HG03432 (cell line): Measurements from ENCODE around the gene ATF7.
A peak's percentile ranks its signal among the peaks of the same experiment; 100 is the strongest.

Experiments
- ATAC-seq: cut with Tn5 transposase; IDR thresholded peaks from one replicate; pipeline ENCODE4 v1.9.1; 2021; ENCODE audit warnings: mild to moderate bottlenecking, moderate library complexity; ENCODE audit not compliant: unreplicated experiment

Gene ATF7

DNA sequence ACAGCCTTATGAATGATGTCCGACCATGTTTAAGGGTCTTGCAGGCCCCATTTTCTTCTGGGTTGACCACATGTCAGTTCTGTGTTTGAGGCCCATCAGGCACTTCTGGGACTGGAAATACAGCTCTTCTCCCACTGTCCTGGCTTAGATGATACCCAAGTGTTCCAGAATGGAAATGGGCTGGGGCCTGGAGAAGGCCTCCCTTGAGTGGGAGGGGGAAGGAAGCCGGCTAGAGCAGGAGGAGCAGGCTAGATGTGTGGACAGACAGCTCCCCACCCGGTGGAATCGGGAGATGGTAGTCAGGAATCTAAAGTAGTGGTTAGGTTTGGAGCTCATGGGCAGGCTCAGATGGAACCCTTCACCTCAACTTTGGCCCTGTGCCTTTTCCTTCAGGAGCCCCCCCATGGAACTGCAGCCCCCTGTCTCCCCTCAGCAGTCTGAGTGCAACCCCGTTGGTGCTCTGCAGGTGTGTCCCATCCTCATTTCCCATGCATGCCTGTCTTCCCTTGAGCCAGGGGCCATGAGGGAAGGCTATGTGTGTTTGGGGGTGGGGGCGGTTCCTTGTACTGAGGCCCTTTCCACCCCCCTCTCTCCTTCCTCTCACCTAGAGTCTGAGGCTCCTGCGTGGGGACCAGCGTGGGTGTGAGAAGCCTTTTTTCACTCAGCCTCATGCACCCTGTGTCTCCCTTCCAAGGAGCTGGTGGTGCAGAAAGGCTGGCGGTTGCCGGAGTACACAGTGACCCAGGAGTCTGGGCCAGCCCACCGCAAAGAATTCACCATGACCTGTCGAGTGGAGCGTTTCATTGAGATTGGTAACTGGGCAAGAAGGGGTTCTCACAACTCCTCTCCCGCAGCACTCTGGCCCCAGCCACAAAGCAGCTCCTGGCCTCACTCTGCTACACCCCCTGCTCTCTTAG is 121.9 kb downstream of the ATF7 start:
- no peak for ATAC-seq

DNA sequence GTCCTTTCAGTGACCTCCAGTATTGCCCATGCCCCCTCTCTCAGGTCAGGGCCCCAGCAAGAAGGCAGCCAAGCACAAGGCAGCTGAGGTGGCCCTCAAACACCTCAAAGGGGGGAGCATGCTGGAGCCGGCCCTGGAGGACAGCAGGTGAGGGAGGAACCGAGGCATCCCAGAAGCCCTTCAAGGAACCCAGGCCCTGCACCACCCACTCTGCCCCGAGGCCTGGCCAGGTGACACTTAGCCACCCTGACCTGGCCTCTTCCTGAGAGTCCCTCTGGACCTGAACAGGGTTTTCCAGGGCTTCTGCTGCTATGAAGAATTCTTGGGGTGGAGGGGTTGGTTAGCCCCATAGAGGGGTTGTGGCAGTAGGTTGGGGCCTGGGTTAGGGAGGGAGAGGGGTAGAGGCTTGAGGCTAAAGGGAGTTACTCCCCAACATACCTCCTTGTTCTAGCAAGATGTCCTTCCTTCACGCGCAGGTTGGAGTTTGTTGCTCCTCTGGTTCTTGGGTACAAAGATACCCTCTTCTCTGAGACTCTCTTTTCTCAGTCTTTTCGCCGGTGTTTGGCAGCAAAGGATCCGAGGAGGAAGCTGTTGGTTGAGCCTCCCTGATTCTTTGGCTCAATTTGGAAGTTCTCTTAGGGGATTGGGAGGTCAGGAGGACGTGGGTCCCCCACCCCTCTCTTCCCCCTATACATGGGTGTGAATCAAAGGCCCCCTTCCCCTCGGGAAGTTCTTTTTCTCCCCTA is 123.0 kb downstream of the ATF7 start:
- ATAC-seq: no peak

DNA sequence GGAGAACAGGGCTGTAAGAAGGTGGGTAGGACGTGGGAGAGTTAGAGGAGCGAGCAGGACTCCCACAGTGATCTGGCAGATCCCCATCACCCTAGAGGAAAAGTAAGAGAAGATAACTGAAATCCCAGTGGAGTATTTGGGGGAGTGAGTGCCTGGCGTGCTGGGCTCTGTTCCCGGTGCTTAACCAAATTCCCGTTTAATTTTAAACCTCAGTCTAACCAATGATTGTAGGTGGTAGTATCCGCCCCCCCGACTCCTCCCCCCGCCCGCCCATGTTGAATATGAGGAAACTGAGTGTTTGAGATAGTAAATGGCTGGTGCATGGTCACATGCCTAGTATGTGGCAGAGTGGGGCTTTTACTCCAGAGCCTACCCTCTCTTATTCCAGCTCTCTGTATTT is 123.9 kb downstream of the ATF7 start:
- ATAC-seq: no peak

DNA sequence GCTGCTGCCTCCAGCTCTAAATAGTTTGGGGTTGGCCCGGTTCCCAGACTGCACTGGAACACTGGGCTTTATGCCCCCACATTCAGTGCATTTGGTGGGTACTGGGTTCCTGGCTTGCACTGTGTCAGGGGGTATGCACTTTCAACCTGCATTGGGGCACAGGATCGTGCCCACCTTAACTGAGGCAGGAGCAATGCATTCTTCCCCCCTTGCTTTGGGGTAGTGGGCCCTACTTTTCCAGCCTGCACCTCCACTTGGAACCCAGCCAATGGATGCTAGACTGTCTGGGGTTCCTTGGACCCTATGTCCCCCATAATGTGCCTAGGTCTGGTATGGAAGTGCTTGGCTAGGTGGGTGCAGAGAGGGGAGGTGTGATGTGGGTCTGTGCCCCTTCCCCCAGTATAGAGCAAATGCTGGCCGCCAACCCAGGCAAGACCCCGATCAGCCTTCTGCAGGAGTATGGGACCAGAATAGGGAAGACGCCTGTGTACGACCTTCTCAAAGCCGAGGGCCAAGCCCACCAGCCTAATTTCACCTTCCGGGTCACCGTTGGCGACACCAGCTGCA is 124.5 kb downstream of the ATF7 start:
- ATAC-seq: no peak

DNA sequence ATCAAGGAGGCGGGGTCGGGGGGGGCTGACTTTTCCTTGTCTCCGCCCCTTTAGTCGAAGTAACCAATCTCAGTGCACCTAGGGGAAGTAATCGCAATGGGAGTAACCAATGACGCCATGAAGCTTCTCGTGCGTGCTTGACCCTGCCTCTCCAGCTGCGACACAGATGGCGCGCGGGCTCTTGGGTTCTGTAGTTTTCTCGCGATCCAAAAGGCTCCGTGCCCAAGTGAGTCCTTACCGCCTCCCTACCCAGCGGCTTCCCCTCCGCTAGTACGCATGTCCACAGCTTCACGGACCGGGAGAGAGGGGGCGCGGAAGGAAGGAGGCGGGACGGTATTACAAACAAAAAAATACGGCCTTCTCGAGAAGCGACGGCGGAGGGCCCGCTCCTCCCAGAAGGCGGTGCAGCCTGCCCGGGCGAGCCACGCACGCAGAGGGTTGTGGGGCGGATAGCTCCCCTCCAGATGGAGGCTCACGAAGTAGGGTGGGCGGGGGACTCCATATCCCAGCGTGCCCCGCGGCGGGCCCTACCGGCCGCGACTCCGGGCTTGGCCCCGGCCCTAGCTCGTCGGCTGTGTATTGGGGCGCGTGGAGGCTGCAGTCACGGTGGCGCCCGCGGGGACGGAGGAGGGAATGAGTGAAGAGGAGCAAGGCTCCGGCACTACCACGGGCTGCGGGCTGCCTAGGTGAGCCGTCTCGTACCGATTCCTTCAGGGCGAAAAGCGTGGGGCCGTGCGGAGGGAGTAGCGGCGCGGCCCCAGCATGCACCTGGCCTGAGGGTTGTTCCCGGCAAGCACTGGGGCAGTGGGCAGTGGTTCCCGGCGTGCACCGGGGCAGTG is 125.2 kb downstream of the ATF7 start, which contains the start of gene TARBP2:
Gene TARBP2, plus strand, starts transcription at position 508 of the 839 bp plus-strand sequence. Its CDS starts 126 bp downstream, at position 634.
- peak; percentile 78 for ATAC-seq

DNA sequence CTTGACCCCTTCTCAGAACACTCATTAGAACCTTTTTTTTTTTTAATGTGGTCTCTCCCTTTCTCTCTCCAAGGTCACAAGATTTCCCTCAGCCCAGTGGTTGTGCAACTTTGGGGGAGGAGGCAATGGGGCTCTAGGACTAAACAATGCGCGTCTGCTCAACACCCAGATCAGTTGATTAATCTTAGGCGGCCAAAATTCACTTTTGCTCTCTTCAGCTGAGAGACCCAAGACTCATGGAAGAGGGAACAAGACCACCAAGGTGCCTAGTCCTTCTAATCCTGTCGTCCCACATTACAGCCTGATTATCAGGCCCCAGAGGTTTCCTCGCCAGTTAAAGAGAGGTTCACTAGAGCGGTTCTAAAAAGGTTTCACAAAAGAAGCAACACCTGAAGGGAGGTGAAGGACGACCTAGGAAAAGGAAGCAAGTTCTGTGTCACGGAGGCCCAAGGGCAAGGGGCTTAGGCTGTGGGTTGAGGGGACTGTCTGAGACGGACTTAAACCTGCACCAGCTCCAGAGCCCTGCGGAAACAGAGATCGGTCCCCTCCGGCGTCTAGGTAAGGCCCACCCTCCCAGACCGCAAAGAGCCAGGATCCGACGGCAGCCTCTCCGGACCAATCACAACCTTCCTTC is 125.9 kb downstream of the ATF7 start:
- ATAC-seq: no peak

DNA sequence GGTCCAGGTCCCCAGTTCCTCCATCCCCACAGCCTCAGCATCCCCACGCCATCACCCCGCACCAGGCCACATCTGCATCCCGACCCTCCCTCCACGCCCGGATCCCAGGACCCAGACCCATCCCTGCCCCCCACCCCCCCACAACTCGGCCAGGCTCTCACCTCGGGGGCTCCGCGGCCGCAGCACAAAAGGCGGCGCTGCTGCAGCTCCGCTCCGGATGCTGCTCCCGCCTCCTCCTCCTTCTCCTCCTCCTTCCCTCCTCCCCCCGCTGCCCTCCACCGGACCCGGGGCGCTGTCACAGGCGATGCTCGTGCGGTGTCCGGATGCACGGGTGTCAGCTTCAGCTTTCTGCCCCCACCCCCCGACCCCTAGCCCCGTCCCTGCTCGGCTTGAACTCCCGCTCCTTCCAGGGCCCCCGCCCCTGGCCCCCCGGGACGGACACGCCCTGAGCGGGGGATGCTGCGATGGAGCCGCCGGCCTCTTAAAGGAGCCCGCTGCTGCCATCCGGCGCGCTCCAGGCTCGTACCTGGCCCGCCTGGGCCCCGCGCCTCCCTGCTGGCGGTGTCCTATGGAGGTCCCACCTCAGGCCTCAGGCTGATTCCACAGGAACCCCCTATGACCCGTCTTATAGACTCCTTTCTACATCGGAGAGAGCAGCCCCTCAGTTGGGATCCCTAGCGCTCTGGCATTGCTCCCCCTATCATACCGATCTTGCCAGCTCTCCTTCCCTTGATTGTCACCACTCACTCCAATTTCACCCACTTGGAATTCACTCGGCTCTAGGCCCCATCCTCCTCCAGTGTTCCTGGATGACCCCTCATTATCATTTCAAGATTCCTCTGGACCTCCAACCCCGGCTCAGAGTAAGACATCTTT is 126.7 kb downstream of the ATF7 start, which contains the start of gene MAP3K12:
Gene MAP3K12, minus strand, starts transcription at position 193 of the 876 bp plus-strand sequence. CDS start 12,067 bp downstream, outside the sequence.
- ATAC-seq: no peak

DNA sequence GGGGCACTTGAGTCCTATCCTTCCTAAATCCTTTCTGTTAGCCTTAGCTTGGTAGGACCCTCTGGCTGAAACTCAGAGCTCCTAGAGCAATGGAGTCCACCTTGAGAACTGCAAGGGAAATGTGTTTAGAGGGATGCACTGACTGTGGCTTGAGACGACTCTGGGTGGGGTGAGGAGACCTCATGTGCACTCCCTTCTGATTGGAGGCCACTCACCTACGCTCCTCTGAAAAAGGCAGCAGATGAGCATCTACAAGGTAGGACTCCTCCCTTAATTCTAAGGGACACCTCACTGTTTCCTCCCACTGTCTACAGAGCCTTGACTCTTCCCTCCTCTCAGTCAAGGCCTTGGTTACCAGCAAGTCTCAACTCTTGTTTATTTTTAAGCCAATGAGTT is 127.9 kb downstream of the ATF7 start:
- ATAC-seq: no peak

DNA sequence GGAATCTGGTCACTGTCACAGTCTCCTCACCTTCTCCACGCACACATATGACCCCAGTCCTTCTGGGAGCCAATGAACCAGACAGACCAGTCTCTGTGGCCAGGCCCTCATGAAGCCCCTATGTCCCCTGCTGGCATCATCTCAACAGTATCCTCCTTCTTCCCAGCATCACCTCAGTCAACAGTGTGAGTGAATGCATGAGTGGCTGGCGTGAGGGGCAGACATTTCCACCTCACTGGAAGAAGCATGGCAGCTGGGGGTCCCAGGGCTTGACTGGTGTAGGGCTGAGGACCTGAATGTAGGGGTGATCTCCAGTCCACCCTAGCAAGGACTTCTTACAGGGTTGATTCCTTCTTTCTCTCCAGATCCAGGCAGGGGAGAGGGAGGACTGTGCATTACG is 128.7 kb downstream of the ATF7 start:
- no peak for ATAC-seq

DNA sequence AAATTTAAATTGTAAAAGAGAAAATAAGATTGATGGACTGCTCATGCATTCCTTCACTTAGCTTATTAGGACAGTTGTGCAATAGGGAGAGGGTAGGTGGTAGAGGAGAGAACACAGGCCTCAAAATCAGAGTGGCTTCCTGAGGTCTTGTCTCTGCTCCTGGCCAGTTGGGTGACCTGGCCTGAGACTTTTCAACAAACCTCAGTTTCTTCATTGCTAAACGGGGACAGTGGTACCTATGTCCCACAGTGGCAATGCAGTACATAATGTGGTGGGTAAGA is 129.5 kb downstream of the ATF7 start:
- no peak for ATAC-seq

DNA sequence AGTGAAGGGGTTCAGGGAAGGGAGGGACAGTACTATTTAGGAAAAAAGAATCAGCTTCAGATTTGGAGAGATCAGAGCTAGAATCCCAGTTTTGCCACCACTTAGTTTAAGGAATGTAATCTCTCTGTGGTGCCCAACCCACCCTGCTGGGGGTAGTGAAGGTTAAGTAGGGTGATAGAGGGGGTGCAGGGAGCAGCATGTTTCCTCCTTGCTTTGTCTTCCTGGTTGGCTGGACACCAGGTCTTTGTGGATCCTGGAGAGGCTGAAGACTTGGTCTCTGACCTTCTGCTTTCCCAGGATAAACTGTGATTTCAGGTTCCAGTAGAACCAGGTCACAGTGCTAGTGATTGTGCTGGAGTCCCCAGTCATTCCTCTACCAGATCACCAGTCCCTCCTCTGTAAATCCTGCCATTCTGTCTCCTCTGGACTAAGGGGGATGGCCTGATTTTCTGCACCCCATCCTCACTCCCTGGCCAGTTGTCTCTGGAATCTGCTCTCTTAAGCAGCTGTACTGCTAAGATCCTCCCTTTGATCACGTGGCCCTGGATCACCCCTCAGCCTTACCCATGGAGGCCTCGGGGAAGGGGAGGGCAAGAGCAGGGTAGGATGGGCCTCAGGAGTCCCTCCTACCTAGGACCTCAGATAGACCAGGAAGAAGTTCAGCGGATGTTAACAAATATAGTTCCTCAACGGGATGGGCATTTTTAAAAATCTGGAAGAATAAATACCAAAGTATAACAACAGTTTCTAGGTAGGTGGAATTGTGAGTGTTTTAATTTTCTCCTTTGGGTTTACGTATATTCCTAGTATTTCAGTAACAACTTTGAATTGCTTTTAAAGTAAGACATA is 130.1 kb downstream of the ATF7 start:
- no peak for ATAC-seq

DNA sequence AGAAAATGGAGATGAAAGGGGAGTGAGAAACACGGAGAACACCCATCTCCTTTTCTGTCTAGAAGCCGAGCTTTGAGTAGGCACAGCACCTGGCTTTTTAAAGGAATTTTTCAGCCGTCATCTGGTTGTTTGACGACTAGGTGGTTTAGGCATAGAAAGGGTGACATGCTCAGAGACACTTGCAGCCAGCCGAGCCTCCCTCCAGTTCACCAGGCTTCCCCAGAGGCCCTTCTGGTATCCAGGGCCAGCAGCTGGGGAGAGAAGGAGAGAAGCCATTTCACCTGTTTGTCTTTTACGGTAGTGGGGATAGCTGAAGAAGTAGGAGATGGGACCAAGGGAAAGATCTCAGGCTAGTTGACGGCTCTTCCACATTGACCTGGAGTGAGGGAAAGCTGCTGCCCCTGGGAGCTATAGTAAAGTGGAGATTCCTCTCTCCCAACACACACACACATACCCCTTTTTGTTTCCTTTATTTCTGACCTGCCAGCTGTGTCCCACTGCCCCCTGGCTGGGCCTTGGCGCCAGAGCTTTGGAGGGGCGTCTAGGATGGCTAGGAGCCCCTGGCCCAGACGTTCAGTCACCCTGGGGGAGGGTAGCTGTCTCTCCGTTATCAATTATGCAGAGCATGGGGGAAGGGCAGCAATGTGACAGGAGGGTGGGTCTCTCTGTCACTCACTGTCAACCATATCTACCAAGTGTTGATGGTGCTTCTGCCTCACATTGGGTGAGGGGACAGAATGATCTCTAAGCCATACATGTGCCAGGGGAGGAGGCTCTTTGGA is 132.4 kb downstream of the ATF7 start:
- ATAC-seq: no peak

DNA sequence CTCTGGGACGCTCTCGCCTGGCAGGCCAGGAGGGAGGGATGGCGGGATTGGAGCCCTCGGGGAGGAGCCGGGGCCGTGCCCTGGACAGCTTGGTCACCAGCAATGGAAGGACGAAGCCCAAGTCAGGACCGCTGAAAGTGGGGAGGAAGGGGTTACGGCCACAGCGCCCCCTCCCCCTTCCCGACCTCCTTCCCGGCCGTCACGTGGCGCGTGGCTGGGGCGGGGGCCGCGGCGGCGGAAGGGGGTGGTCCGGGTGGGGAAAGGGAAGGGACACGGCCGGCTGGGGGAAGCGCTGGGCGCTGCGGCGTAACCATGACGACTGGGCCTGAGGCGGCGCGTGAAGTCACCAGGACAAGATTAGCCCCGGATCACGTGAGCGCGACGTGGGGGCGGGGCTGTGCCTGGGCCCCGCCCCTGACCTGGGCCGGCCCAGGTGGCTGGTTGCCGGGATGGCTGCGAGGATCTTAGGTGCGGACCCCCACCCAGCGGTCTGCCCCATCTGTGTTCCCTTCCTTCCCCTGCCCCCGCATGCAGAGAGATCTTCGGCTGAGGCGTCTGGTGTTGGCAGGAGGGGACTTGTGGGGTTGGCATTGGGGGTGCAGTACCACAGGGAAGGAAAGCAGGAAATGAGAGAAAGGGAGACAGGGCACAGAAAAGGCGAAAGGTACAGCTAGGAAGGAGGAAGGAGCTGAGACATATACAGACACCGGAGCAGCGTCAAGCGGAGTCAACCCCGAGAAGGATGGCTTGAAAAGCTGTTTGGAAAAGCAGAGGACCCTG is 133.2 kb downstream of the ATF7 start:
- ATAC-seq: peak; percentile 96

DNA sequence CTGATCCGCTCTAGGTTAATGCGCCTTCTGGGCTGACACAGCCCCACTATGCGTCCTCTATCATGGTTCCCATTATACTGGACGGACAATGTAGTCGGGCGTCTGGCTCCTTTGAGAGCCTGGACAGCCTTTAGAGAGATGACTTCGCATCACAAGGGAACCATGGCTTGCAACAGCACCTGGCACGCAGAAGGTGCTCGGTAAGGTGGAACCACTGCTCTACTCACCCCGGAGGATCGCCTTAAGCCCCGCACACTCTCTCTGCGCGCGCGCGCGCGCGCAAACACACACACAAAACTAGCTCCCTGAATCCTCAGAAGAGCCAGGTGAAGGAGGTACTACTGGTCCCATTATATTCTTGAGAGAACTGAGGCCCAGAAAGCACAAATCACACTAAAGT is 134.0 kb downstream of the ATF7 start:
- no peak for ATAC-seq

DNA sequence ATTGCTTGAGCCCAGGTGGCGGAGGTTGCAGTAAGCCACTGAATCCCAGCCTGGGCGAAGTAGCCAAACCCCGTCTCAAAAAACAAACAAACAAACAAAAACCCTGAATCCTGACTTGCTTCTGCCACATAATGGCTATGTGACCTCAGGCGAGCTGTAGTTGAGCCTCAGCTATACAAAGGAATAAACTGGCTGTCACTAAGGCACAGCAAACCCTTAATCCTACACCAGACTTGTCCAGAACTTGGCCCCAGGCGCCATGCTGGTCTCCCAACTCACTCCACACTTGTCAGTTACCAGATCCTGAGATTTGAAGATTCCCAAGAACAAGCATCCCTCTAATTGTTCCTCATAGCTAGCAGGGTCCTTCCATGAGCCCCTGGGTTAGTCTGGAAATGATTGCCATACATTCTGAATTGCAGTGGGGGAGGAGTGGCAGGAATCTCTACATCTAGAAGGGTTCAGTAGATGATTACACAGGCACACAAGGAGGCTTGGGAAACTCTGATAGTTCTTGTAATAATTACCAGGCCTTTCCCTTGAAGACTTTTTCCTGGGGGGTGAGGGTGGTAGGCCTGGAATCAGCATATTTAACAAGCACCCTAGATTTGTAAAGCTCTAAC is 136.8 kb downstream of the ATF7 start:
- no peak for ATAC-seq

DNA sequence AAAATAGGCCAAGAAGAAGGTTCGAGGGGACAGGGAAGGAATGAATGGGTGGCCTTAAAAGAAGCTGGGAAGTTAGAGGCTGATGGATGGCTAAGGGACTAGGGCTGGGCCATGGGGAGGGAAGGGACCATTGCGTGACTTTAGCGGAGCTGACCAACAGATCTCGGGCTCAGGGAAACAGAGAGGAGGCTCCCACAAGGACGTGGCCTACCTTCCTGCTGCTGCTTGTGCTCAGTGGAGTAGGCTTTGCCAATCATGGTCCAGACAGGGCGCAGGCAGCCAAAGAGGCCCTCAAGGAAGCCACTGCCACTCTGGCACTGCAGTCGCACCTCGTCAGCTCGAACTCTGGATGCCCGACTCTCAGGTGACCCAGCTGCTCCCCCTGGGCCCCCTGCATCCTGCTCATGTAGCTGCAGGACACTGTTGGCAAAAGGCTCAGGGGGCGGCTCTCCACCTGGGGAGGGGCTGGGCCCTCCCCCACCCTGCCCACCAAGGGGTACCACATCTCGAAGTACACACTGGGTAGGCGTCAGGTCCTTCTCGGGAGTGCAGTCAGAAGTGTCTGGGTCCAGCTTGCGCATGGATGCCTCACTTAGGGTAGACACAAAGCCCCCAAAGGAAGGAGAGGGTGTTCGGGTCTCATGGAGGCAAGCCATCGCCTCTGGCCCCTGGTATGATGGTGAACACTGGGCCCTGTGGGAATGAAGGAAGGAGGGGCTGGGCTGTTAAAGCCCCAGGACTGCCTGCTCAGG is 139.3 kb downstream of the ATF7 start:
- ATAC-seq: no peak
